Coronary artery (tissue), 2 donors: ENCODE measurements around the gene SGK2.

ENCODE experiments used
- DNase-seq: peaks from one replicate; pipeline ENCODE4 v3.0.0-alpha.2; 2017; ENCODE audit warnings: low spot score
- H3K27ac ChIP-seq, 2 donors: fragments of 200-600 bp; sonication (generic); one replicate each; pipeline ENCODE4 v1.5.1; 2016 to 2019
- H3K4me3 ChIP-seq: fragments of 200-600 bp; sonication (generic); 2 replicates; pipeline ENCODE4 v1.5.1; 2016; ENCODE audit warnings: mild to moderate bottlenecking, moderate library complexity
- TF ChIP-seq, protein P1 (sequence below): fragments of 200-600 bp; sonication (generic); IDR thresholded peaks from one replicate; pipeline ENCODE4 v1.5.1; 2019; ENCODE audit warnings: antibody characterized with exemption

The SGK2 gene

DNA sequence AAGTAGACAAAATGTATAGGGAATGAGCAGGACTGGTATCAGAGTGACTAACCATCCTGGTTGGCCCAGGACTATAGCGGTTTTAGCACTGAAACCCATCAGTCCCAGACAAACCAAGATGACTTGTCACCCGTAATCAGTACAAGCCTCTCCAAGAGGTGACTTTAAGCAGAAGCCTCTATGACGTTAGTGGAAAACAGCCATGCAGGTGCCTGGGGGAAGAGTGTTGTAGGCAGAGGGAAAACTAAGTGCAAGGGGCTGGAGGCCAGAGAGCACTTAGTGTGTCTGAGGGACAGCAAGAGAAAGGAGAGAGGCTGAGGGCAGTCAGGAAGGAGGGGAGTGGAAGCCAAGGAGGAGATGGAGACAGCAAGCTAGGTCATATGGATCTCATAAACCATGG, 2.1 kb downstream of the SGK2 start:
- Histone ChIP-seq H3K27ac (no peak overlapping the region), H3K4me3 (no peak overlapping the region)
- no peak for DNase-seq
- TF ChIP-seq, protein P1, sequence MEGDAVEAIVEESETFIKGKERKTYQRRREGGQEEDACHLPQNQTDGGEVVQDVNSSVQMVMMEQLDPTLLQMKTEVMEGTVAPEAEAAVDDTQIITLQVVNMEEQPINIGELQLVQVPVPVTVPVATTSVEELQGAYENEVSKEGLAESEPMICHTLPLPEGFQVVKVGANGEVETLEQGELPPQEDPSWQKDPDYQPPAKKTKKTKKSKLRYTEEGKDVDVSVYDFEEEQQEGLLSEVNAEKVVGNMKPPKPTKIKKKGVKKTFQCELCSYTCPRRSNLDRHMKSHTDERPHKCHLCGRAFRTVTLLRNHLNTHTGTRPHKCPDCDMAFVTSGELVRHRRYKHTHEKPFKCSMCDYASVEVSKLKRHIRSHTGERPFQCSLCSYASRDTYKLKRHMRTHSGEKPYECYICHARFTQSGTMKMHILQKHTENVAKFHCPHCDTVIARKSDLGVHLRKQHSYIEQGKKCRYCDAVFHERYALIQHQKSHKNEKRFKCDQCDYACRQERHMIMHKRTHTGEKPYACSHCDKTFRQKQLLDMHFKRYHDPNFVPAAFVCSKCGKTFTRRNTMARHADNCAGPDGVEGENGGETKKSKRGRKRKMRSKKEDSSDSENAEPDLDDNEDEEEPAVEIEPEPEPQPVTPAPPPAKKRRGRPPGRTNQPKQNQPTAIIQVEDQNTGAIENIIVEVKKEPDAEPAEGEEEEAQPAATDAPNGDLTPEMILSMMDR, result no peak

DNA sequence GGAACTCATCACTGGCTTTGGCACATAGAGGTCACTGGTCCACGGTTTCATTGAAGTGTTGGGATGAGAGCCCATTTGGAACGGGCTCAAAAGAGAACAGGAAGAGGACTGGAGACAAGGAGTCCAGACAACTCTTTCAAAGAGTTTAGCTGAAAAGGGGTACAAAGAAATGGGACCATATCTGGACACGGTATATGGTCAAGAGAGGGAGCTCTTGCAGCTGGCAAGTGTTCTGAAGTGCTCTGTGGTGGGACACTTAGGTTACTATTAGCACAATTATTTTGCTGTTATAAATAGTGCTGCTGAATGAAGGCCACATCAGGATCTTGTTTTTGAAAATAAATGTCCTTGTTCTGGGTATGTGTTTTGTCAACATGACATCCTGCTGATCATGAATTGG, 4.6 kb downstream of the SGK2 start:
- DNase-seq, result no peak
- no peak overlapping the region for H3K4me3 ChIP-seq
- TF ChIP-seq, protein P1, result no peak
- no peak overlapping the region for H3K27ac ChIP-seq

DNA sequence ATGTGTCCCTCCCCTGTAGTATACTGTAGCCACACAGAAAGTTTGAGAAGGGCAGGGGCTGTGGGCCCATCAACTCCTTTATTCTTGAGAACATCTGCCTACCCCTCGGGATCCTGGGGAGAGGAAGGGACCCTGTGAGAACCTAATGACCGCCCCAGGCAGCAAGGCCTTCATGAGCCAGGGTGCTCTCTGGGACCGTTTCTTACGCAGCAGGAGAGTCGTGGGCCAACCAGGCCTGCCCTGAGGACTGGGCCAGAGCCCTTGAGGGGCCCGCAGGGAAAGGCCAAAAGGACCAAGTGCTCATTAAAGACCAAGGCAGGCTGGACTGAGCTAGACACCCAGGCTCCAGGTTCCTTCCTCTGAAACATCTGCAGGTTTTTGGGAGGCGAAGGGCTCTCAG, 5.2 kb downstream of the SGK2 start:
- DNase-seq, result no peak
- no peak overlapping the region for H3K27ac ChIP-seq
- TF ChIP-seq, protein P1, result no peak
- no peak overlapping the region for H3K4me3 ChIP-seq

DNA sequence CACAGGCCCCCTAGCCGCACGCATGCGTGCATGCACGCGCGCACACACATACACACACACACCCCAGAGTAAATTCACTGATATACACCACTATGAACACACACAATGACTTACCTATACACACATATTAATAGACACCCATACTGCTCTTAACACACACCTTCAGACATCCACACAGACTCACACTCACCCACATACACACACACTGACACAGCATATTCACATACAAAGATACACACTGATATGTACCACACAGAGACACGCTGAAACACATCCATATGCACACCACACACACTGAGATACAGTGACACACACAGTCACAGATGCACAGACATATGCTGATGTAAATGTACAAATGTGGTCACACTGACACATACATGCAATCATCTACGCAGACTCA, 5.6 kb downstream of the SGK2 start:
- H3K27ac ChIP-seq, result no peak overlapping the region
- DNase-seq, result no peak
- TF ChIP-seq, protein P1, result no peak
- H3K4me3 ChIP-seq, result no peak overlapping the region

DNA sequence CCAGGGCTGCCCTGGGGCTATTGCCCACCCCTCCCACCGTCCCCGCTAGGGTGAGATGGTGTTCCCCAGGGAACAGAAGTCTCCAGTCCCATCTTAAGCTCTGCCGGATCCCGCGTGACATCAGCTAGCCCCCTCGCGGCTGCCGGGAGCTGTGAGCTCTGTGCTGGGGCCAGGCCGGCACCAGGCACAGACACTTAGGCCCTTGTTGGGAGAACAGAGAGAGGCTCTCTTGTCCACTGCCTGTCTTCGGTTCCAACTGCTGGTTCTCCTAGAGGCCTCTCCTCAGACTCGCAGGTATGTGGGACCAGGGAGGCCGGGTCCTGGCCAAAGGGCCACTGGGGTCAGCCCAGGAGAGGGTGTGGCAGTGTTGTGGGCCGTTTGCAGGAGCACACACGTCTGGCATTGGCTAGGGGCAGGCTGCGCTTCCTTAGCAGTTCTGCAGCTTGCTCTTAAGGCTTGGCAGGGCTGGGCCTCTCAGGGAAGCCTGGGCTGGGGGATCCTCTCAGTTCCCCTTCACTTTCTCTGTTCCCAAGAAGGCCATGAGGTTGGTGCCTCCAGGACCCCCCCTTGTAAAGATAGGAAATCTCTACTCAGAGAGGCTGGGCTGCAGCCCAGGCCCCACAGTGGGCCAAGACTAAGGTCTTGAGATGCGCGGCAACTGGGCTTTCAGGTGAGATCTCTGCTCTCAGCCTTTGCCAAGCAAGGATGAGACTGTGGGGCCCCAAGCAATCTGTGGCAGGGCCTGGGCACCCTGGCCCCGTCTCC, 6.3 kb downstream of the SGK2 start:
- H3K4me3 ChIP-seq, result no peak overlapping the region
- no peak overlapping the region for H3K27ac ChIP-seq
- no peak for DNase-seq
- TF ChIP-seq, protein P1, result no peak

DNA sequence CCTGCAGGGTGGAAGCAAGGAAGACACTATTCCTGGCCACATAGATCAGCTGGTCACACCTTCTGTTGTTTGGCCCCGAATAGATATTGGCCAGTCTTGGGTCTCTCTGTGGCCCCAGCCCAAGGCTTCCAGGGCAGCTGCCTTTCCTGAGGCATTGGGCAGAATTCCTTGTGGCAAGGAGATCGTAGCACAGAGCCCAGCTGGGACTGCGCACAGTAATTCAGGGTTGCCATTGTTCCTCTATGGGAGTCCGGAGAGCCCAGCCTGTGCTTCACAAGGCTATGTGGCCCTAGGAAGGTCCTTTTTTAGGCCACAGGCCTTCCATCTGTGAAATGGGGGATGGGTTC, 6.9 kb downstream of the SGK2 start:
- no peak overlapping the region for H3K4me3 ChIP-seq
- DNase-seq, result no peak
- TF ChIP-seq, protein P1, result no peak
- H3K27ac ChIP-seq, result no peak overlapping the region

DNA sequence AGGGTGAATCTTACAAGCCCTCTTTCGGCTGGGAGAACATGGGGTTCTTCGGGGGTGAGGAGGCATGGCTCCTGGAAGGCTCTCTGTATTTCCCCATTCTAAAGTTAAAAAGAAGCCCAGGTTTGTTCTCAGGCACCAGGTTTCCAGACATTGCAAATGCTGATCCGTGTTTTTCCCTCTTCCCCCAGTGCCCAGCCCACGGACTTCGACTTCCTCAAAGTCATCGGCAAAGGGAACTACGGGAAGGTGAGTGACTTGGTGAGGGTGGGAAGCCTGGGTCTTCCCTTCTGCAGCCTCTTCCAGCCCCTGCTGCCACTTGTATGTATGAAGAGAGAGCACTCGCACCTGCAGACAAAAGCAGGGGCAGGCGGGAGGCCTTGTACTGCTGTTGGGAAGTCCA, 8.7 kb downstream of the SGK2 start:
- TF ChIP-seq, protein P1, result no peak
- no peak overlapping the region for H3K4me3 ChIP-seq
- no peak overlapping the region for H3K27ac ChIP-seq
- no peak for DNase-seq
